Gastroesophageal sphincter (tissue), 4 donors: ENCODE data around the gene DES. TPM values are rescaled to one million over a fixed set of nuclear protein-coding genes. Genes with fewer than 3 reads are reported as not detected.

ENCODE experiments used
- ATAC-seq: fragments of 150-250 bp; one replicate; pipeline ENCODE4 v1.9.1; 2016; ENCODE audit warnings: mild to moderate bottlenecking, moderate library complexity
- H3K27ac ChIP-seq, 4 donors: fragments of 200-600 bp; sonication (generic) in 3 of 4; 1 replicate in 3 of 4; 2 replicates in 1 of 4; pipeline ENCODE4 v1.5.1; 2016 to 2019
- H3K27me3 ChIP-seq: fragments of 200-600 bp; sonication (generic); one replicate; pipeline ENCODE4 v1.5.1; 2019
- H3K36me3 ChIP-seq, 2 donors: fragments of 200-600 bp; sonication (generic); one replicate each; pipeline ENCODE4 v1.5.1; 2019; ENCODE audit warnings: control low read depth in 1 of 2
- H3K4me1 ChIP-seq, 3 donors: fragments of 200-600 bp; sonication (generic); 1 replicate in 2 of 3; 2 replicates in 1 of 3; pipeline ENCODE4 v1.5.1; 2016 to 2019; ENCODE audit warnings: control low read depth in 2 of 3
- H3K4me3 ChIP-seq, 2 donors: fragments of 200-600 bp; sonication (generic); one replicate each; pipeline ENCODE4 v1.5.1; 2019; ENCODE audit warnings: mild to moderate bottlenecking in 1 of 2, moderate library complexity in 1 of 2
- H3K9me3 ChIP-seq, 3 donors: fragments of 200-600 bp; sonication (generic); one replicate each; pipeline ENCODE4 v1.5.1; 2017 to 2019; ENCODE audit warnings: control low read depth in 2 of 3
- EP300 ChIP-seq: sonication (generic); formaldehyde crosslinking; IDR thresholded peaks from one replicate; pipeline ENCODE4 v1.6.1; 2017; ENCODE audit warnings: antibody characterized with exemption, mild to moderate bottlenecking
- POLR2A ChIP-seq, 2 donors: fragments of 450-650 bp; IDR thresholded peaks; one replicate each; pipeline ENCODE4 v1.6.1; 2017; ENCODE audit warnings: antibody characterized with exemption in 2 of 2, mild to moderate bottlenecking in 2 of 2, moderate library complexity in 1 of 2
- POLR2AphosphoS5 ChIP-seq: sonication (generic); formaldehyde crosslinking; IDR thresholded peaks from one replicate; pipeline ENCODE4 v1.6.1; 2017; ENCODE audit warnings: antibody characterized with exemption
- WGBS, 2 donors: methylation state at CpG; one replicate each; pipeline ENCODE4 v1.1.5; 2018; ENCODE audit warnings: low coverage in 1 of 2; 5-methylcytosine and 5-hydroxymethylcytosine counted together
- total RNA-seq, 4 donors: library from RNA; depleted of rRNA; stranded (reverse); fragments of >200 nt; gene quantifications; one replicate each; pipeline ENCODE4 v1.1.0, GENCODE V29; 2016
- TF ChIP-seq, protein P1 (sequence below), 4 experiments: fragments of 200-600 bp in 2 of 4; fragments of 450-650 bp in 2 of 4; sonication (generic) in 1 of 4; IDR thresholded peaks; one replicate each; pipeline ENCODE4 v1.5.1; 2017 to 2019; ENCODE audit warnings: antibody characterized with exemption in 4 of 4, mild to moderate bottlenecking in 2 of 4, moderate library complexity in 2 of 4

The DES gene
- total RNA-seq, 4 donors from 2014 or later = 10,852 to 31,720 (median 15,007) TPM

DNA sequence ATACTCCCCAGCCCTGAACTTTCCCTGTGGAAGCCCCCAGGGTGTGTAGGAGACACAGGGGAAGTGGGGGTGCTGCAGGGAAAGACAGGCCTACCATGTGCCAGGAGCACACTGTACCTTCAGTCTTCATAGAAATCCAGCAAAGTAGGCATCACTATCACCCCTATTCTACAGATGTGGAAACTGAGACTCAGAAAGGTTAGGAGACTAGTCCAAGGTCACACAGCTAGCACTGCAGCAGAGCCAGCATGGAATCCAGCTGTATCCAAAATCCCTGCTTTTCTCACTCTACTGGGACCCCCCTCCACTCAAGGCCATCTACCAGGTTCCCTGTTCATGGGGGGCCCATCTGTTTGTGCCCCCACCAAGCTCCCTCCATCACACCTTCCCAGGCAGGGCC lies 37.3 kb upstream of the DES start:
- no peak for ATAC-seq
- Histone ChIP-seq H3K27ac (no peak overlapping the region), H3K9me3 (no peaks in the 10 kb centered on the region), H3K36me3 (peaks cover 0 to 100% of the 10 kb centered on the region in 2 donors), H3K27me3 (no peaks in the 10 kb centered on the region), H3K4me3 (no peak overlapping the region), H3K4me1 (peaks cover 0 to 20% (median 7%) of the 10 kb centered on the region in 3 donors)
- TF ChIP-seq EP300 = no peak
- TF ChIP-seq, protein P1, sequence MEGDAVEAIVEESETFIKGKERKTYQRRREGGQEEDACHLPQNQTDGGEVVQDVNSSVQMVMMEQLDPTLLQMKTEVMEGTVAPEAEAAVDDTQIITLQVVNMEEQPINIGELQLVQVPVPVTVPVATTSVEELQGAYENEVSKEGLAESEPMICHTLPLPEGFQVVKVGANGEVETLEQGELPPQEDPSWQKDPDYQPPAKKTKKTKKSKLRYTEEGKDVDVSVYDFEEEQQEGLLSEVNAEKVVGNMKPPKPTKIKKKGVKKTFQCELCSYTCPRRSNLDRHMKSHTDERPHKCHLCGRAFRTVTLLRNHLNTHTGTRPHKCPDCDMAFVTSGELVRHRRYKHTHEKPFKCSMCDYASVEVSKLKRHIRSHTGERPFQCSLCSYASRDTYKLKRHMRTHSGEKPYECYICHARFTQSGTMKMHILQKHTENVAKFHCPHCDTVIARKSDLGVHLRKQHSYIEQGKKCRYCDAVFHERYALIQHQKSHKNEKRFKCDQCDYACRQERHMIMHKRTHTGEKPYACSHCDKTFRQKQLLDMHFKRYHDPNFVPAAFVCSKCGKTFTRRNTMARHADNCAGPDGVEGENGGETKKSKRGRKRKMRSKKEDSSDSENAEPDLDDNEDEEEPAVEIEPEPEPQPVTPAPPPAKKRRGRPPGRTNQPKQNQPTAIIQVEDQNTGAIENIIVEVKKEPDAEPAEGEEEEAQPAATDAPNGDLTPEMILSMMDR (IDR thresholded peaks at IDR 0.05) = no peak
- no peak for TF ChIP-seq POLR2AphosphoS5
- no peak for TF ChIP-seq POLR2A (IDR thresholded peaks at IDR 0.05)

DNA sequence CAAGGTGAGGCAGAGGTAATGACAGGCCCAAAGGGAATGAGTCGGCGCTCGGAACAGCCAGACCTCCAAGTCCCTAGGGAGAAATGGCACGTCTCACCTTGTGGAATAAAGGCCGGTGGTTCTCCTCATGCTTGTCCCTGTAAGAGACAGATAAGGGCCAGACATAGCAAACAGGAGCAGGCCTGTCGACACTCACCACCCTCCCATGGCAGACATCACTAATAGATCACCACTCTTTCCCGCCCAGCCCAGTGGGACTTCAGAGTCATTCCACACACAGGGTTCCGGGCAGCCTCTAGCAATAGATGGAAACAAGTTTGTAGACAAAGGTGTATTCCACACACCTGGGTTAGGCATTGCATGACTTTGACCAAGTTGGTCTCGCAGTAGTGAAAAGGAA lies 36.7 kb upstream of the DES start:
- H3K4me3 ChIP-seq = no peak overlapping the region
- no peak for ATAC-seq
- no peak overlapping the region for H3K27ac ChIP-seq
- WGBS, 2 donors = 100% methylated on average over 1 to 5 of the region's 9 CpGs
- no peak for TF ChIP-seq POLR2A (IDR thresholded peaks at IDR 0.05)
- no peak for TF ChIP-seq EP300
- TF ChIP-seq, protein P1 (IDR thresholded peaks at IDR 0.05) = no peak
- TF ChIP-seq POLR2AphosphoS5 = no peak
- no peaks in the 10 kb centered on the region for H3K9me3 ChIP-seq
- no peaks in the 10 kb centered on the region for H3K27me3 ChIP-seq
- H3K36me3 ChIP-seq = peaks cover 0 to 100% of the 10 kb centered on the region in 2 donors
- H3K4me1 ChIP-seq = peaks cover 0 to 25% (median 11%) of the 10 kb centered on the region in 3 donors

DNA sequence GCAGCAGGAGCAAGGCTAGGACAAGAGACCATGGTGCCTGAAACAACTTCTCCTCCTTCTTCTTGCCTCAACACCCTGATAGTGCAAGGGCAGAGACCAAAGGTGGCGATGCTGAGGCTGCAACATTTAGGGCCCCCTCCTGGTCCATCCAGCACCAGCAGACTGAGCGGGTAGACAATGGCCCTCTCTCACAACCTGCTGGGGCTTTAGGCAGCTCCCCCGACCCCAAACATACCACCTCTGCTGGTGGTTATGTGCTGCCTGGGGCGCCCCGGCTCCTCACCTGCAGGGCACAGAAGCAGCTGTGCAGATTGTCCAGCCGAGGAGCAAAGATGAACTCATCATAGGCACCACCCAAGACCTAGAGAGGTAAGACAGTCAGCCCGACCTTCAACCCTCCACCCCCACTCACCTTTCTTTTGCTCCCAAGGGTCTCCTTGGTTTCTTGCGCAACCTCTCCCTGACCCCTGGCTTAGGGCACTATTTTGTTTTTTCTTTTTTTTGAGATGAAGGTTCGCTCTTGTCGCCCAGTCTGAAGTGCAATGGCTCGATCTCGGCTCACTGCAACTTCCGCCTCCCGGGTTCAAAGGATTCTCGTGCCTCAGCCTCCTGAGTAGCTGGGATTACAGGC lies 34.0 kb upstream of the DES start:
- H3K36me3 ChIP-seq = peaks cover 0 to 73% of the 10 kb centered on the region in 2 donors
- 78 to 94% methylated on average over 3 to 8 of the region's 15 CpGs for WGBS, 2 donors
- no peak for ATAC-seq
- H3K27ac ChIP-seq = peak overlapping the region in 1 of 4 donors; percentile 6
- no peak overlapping the region for H3K4me3 ChIP-seq
- H3K4me1 ChIP-seq = peaks cover 0 to 37% (median 19%) of the 10 kb centered on the region in 3 donors
- no peaks in the 10 kb centered on the region for H3K9me3 ChIP-seq
- TF ChIP-seq POLR2AphosphoS5 (no peak), EP300 (no peak), POLR2A (IDR thresholded peaks at IDR 0.05) (no peak)
- TF ChIP-seq, protein P1 (IDR thresholded peaks at IDR 0.05) = no peak
- H3K27me3 ChIP-seq = no peaks in the 10 kb centered on the region

DNA sequence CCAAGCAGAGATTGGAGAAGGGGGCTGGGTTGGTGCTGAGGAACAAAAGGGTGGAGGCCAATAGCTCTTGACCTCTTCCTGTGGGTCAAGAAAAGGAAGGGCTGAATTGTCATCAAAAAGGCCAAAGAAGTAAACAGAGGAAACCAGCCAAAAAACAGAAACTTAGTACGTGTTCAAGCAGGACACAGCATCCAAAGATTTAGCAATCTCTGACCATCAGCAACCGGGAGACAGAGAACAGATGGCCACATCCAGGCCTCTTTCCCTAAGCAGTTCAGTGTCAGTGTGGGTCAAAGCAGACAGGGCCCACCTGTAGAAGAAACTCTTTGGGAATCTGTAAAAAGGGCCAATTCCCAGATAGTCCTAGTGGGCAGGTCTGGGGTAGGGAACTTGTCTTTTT lies 33.3 kb upstream of the DES start:
- H3K27me3 ChIP-seq = no peaks in the 10 kb centered on the region
- peaks cover 0 to 37% (median 19%) of the 10 kb centered on the region in 3 donors for H3K4me1 ChIP-seq
- WGBS, 2 donors = 67 to 73% methylated on average over 2 of the region's 2 CpGs
- no peak overlapping the region for H3K4me3 ChIP-seq
- H3K36me3 ChIP-seq = peaks cover 0 to 67% of the 10 kb centered on the region in 2 donors
- TF ChIP-seq EP300 = no peak
- peak; percentile 47 for TF ChIP-seq POLR2AphosphoS5
- H3K27ac ChIP-seq = peak overlapping the region in 3 of 4 donors; percentile 50 to 94 (median 68)
- H3K9me3 ChIP-seq = no peaks in the 10 kb centered on the region
- ATAC-seq = no peak

GRCh38 chr2:219385958-219386520 lies 32.1 kb upstream of the DES start:
- Histone ChIP-seq H3K27ac (peak overlapping the region in 1 of 4 donors; percentile 94), H3K27me3 (no peaks in the 10 kb centered on the region), H3K4me1 (peaks cover 0 to 37% (median 19%) of the 10 kb centered on the region in 3 donors), H3K4me3 (peak overlapping the region in 1 of 2 donors; percentile 83), H3K36me3 (peaks cover 0 to 55% of the 10 kb centered on the region in 2 donors), H3K9me3 (no peaks in the 10 kb centered on the region)
- TF ChIP-seq, protein P1 (IDR thresholded peaks at IDR 0.05) = no peak
- TF ChIP-seq POLR2AphosphoS5 (no peak), POLR2A (IDR thresholded peaks at IDR 0.05) (no peak), EP300 (no peak)
- 83 to 92% methylated on average over 1 to 7 of the region's 19 CpGs for WGBS, 2 donors
- no peak for ATAC-seq
